Natural killer cell (primary cell): Measurements from ENCODE around the gene FOXK1. TPM values are rescaled to one million over a fixed set of nuclear protein-coding genes. Genes with fewer than 3 reads are reported as not detected.
"Not testable (repeated sequence)": the region's sequence is repeated elsewhere in the genome, so short reads cannot be mapped to it uniquely, and the experiment has no call there.

Experiments
- ATAC-seq, 3 donors: fragments of 150-1000 bp in 2 of 3; fragments of 200-7000 bp in 1 of 3; cut with Tn5 transposase; 1 replicate in 1 of 3; 2 replicates in 2 of 3; pipeline ENCODE4 v1.10.0; 2021; ENCODE audit warnings: mild to moderate bottlenecking in 2 of 3, moderate library complexity in 2 of 3
- DNase-seq, 2 donors: peaks; one replicate each; pipeline versions ENCODE4 v3.0.0 to v3.0.0-alpha.2; 2013 to 2021; ENCODE audit warnings: mixed read lengths in 1 of 2
- H3K27ac ChIP-seq: one replicate; pipeline ENCODE4 v1.5.1; 2013; ENCODE audit warnings: mild to moderate bottlenecking, low read length
- H3K27me3 ChIP-seq: one replicate; pipeline ENCODE4 v1.6.1; 2013; ENCODE audit warnings: low read length; ENCODE audit not compliant: control insufficient read depth, insufficient read depth
- H3K36me3 ChIP-seq: one replicate; pipeline ENCODE4 v1.6.1; 2013; ENCODE audit warnings: low read length; ENCODE audit not compliant: control insufficient read depth, insufficient read depth
- H3K4me1 ChIP-seq: one replicate; pipeline ENCODE4 v1.6.1; 2013; ENCODE audit warnings: low read length; ENCODE audit not compliant: control insufficient read depth, insufficient read depth
- H3K4me3 ChIP-seq: one replicate; pipeline ENCODE4 v1.5.1; 2013; ENCODE audit warnings: low read length
- H3K9me3 ChIP-seq: one replicate; pipeline ENCODE4 v1.6.1; 2013; ENCODE audit warnings: low read length; ENCODE audit not compliant: control insufficient read depth, insufficient read depth
- H3K27ac Mint-ChIP-seq, 2 donors: one replicate each; pipeline ENCODE4 v1.8.0; 2022; ENCODE audit warnings: mild to moderate bottlenecking in 2 of 2, mixed read lengths in 2 of 2, moderate library complexity in 1 of 2
- H3K27me3 Mint-ChIP-seq, 2 donors: one replicate each; pipeline ENCODE4 v1.8.0; 2022; ENCODE audit warnings: low read depth in 2 of 2, mixed read lengths in 2 of 2
- H3K36me3 Mint-ChIP-seq: one replicate; pipeline ENCODE4 v1.8.0; 2022; ENCODE audit warnings: mixed read lengths
- H3K4me1 Mint-ChIP-seq, 2 donors: one replicate each; pipeline ENCODE4 v1.8.0; 2022; ENCODE audit warnings: mixed read lengths in 2 of 2
- H3K4me3 Mint-ChIP-seq: one replicate; pipeline ENCODE4 v1.8.0; 2022; ENCODE audit warnings: mild to moderate bottlenecking, moderate library complexity, mixed read lengths
- H3K9me3 Mint-ChIP-seq, 2 donors: one replicate each; pipeline ENCODE4 v1.8.0; 2022; ENCODE audit warnings: mixed read lengths in 2 of 2
- WGBS: methylation state at CpG from one replicate; pipeline ENCODE4 v1.1.7; 2013; ENCODE audit warnings: missing lambda C conversion rate; ENCODE audit not compliant: insufficient coverage; 5-methylcytosine and 5-hydroxymethylcytosine counted together
- intact Hi-C: fragments of 100-400 bp; cut with micrococcal nuclease; formaldehyde crosslinking; loops from one replicate; pipeline ENCODE4 v1.14.2; 2022
- total RNA-seq, 4 donors: library from RNA; stranded (reverse); fragments of 120-200 nt in 1 of 4; gene quantifications; one replicate each; pipeline versions ENCODE4 v1.2.3 to v1.2.4, GENCODE V29; 2013 to 2022
- TF ChIP-seq, protein P1 (sequence below): fragments of 200-600 bp; IDR thresholded peaks from one replicate; pipeline ENCODE4 v1.8.0; 2022; ENCODE audit warnings: antibody characterized with exemption

The FOXK1 gene
- total RNA-seq, 3 donors from 2014 or later (not counting 1 experiment from before 2014, with no cell fraction given), result 51.6 to 59.7 (median 55.3) TPM

DNA sequence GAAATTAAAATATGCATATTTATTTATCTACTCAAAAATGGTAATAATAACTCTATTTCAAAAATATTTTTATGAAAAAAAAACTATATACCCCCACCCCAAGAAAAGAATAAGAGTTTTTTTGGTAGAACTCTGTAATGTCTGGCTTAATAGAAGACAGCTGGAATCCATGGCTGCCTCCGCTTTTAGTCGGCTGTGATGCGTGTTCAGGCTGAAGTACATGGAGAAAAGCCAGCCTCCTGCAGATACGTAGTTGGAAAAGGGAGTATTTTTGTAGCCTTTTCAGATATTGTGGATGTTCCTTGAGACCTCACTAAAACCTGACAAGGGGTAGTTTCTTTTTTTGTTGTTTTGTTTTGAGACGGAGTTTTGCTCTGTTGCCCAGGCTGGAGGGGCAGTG, 10.0 kb downstream of the FOXK1 start:
- Histone ChIP-seq H3K9me3 (no peaks in the 10 kb centered on the region), H3K4me3 (no peak overlapping the region), H3K27me3 (no peaks in the 10 kb centered on the region), H3K4me1 (peaks cover 15% of the 10 kb centered on the region), H3K36me3 (no peaks in the 10 kb centered on the region), H3K27ac (no peak overlapping the region)
- TF ChIP-seq, protein P1, sequence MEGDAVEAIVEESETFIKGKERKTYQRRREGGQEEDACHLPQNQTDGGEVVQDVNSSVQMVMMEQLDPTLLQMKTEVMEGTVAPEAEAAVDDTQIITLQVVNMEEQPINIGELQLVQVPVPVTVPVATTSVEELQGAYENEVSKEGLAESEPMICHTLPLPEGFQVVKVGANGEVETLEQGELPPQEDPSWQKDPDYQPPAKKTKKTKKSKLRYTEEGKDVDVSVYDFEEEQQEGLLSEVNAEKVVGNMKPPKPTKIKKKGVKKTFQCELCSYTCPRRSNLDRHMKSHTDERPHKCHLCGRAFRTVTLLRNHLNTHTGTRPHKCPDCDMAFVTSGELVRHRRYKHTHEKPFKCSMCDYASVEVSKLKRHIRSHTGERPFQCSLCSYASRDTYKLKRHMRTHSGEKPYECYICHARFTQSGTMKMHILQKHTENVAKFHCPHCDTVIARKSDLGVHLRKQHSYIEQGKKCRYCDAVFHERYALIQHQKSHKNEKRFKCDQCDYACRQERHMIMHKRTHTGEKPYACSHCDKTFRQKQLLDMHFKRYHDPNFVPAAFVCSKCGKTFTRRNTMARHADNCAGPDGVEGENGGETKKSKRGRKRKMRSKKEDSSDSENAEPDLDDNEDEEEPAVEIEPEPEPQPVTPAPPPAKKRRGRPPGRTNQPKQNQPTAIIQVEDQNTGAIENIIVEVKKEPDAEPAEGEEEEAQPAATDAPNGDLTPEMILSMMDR, result no peak
- intact Hi-C loops, result no loop called here
- Mint-ChIP-seq H3K9me3 (no peaks in the 10 kb centered on the region), H3K27ac (peak overlapping the region; percentile 31 to 43), H3K4me1 (peaks cover 62 to 66% of the 10 kb centered on the region in 2 donors), H3K4me3 (no peak overlapping the region), H3K27me3 (no peaks in the 10 kb centered on the region), H3K36me3 (no peaks in the 10 kb centered on the region)
- DNase-seq (no peak), ATAC-seq (no peak)
- WGBS, result 94% methylated on average over 5 of the region's 5 CpGs

GRCh38 chr7:4692622-4693021, 10.5 kb downstream of the FOXK1 start:
- H3K27ac ChIP-seq, H3K4me3 ChIP-seq, ATAC-seq, H3K4me3 Mint-ChIP-seq, H3K36me3 ChIP-seq, DNase-seq, H3K27me3 ChIP-seq, H3K27ac Mint-ChIP-seq, H3K9me3 Mint-ChIP-seq, H3K36me3 Mint-ChIP-seq, H3K27me3 Mint-ChIP-seq, intact Hi-C loops, H3K9me3 ChIP-seq: not testable (repeated sequence)
- WGBS, result 100% methylated on average over 3 of the region's 5 CpGs
- peaks cover 58 to 65% of the 10 kb centered on the region in 2 donors for H3K4me1 Mint-ChIP-seq
- peaks cover 15% of the 10 kb centered on the region for H3K4me1 ChIP-seq

DNA sequence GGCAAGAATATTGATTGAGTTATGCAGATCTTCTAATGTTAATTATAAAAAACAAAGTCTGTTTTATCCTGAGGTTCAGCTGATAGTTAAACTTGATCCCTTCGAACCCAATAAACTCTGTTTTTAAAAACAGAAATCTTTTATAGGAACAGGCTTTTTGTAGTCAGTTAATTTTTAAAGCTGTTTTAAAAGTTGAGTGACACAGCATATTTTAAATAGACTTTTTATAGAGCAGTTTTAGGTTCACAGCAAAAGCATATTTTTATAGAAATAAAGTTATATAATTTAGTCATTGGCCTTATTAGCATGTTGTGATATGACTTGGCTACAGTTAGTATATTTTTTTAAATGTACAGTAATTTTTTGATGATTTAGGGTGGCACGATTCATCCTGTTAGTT, 11.1 kb downstream of the FOXK1 start:
- Histone ChIP-seq H3K36me3 (no peaks in the 10 kb centered on the region), H3K4me1 (peaks cover 15% of the 10 kb centered on the region), H3K27me3 (no peaks in the 10 kb centered on the region), H3K4me3 (no peak overlapping the region), H3K27ac (no peak overlapping the region), H3K9me3 (no peaks in the 10 kb centered on the region)
- Mint-ChIP-seq H3K36me3 (no peaks in the 10 kb centered on the region), H3K4me3 (no peak overlapping the region), H3K27me3 (no peaks in the 10 kb centered on the region), H3K27ac (no peak overlapping the region), H3K4me1 (peaks cover 58 to 63% of the 10 kb centered on the region in 2 donors), H3K9me3 (no peaks in the 10 kb centered on the region)
- DNase-seq (no peak), ATAC-seq (no peak)
- intact Hi-C loops, result no loop called here
- 86% methylated on average over 1 of the region's 2 CpGs for WGBS
- TF ChIP-seq, protein P1, result no peak

DNA sequence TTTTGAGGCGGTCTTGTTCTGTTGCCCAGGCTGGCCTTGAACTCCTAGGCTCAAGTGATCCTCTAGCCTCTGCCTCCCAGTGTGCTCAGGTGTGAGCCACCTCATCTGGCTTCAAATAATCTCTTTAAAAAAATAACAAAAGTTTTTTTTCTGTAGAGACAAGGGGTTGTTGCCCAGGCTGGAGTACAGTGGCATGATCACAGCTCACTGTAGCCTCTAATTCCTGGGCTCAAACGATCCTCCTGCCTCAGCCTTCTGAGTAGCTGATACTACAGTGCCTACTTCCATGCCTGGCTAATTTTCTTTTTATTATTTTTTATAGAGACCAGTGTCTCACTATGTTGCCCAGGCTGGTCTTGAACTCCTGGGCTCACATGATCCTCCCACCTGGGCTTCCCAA, 11.7 kb downstream of the FOXK1 start:
- Histone ChIP-seq H3K4me1 (peaks cover 15% of the 10 kb centered on the region), H3K9me3 (no peaks in the 10 kb centered on the region), H3K27ac (no peak overlapping the region), H3K36me3 (no peaks in the 10 kb centered on the region), H3K27me3 (no peaks in the 10 kb centered on the region), H3K4me3 (no peak overlapping the region)
- Mint-ChIP-seq H3K9me3 (no peaks in the 10 kb centered on the region), H3K27ac (no peak overlapping the region), H3K4me3 (no peak overlapping the region), H3K36me3 (no peaks in the 10 kb centered on the region), H3K27me3 (no peaks in the 10 kb centered on the region), H3K4me1 (peaks cover 57 to 62% of the 10 kb centered on the region in 2 donors)
- DNase-seq (no peak), ATAC-seq (no peak)
- TF ChIP-seq, protein P1, result no peak
- intact Hi-C loops, result no loop called here
- 89% methylated on average over 2 of the region's 2 CpGs for WGBS
